Fibroblast of the conjunctiva (primary cell): ENCODE data around the gene OCLN.
"Not testable (repeated sequence)": the region's sequence is repeated elsewhere in the genome, so short reads cannot be mapped to it uniquely, and the experiment has no call there.

Experiments used
- DNase-seq: peaks from one replicate; pipeline ENCODE4 v3.0.0-alpha.2; 2010; ENCODE audit warnings: low read depth

Gene OCLN

GRCh38 chr5:69528609-69529008 is 36.0 kb downstream of the OCLN start:
- DNase-seq, result no peak

GRCh38 chr5:69530561-69531405 is 38.2 kb downstream of the OCLN start:
- DNase-seq, result no peak

- no peak for DNase-seq
Observed at GRCh38 chr5:69531406-69531801, 38.8 kb downstream of the OCLN start.

DNA sequence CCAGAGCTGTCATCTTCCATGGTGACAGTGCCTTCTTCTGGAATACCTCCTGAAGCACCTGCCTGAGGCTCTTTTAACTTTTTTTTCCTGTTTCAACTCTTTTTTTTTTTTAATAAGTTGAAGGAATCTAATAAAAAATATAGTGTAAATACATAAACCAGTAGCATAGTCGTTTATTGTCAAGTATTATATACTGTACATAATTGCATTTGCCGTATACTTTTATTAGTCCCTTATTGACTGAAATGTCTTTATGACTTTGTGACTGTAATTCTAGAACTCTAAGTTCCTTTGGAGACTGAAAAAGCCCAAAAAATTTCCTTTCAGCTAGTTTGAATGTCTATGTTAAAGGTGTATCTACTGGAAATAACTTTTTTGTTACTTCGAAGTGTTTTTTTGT is 45.3 kb downstream of the OCLN start:
- DNase-seq, result not testable (repeated sequence)

GRCh38 chr5:69538735-69539134 is 46.1 kb downstream of the OCLN start:
- not testable (repeated sequence) for DNase-seq

GRCh38 chr5:69541347-69541746 is 48.8 kb downstream of the OCLN start:
- DNase-seq, result not testable (repeated sequence)

GRCh38 chr5:69542838-69543618 is 50.4 kb downstream of the OCLN start:
- DNase-seq, result not testable (repeated sequence)

- DNase-seq, result not testable (repeated sequence)
Observed at GRCh38 chr5:69544602-69545001, 52.0 kb downstream of the OCLN start.

- DNase-seq, result peak; percentile 43
Observed at GRCh38 chr5:69559908-69560330, 67.3 kb downstream of the OCLN start, which contains the start of gene GTF2H2C. Gene GTF2H2C, plus strand, starts transcription at chr5:69560191. Its CDS starts 4,942 bp downstream, at chr5:69565133.

DNA sequence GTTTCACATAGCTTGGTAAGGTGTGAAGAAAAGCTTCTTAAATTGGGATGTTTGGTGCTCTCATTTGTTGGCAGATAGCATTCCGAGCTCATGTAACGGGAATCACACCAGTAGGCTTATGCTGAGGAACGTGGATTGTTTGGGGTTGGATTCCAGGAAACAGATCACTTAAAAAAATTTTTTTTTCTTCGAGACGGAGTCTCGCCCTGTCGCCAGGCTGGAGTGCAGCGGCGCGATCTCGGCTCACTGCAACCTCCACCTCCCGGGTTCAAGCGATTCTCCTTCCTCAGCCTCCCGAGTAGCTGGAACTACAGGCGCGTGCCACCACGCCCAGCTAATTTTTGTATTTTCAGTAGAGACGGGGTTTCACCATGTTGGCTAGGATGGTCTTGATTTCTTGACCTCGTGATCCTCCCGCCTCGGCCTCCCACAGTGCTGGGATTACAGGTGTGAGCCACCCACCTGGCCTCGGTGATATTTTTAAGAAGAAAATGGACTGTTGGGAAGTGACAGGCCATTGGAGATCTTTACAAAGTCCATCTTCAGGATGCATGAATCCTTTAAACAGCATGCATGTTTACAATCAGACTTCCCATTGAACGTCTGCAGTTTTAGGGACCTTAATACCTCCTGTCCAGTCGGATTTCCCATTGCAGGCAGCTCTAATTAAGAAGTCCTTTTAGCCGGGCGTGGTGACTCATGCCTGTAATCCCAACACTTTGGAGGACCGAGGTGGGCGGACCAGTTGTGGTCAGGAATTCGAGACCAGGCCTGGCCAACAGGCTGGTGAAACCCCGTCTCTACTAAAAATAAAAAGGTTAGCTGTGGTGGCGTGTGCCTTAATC is 68.2 kb downstream of the OCLN start:
- not testable (repeated sequence) for DNase-seq

- not testable (repeated sequence) for DNase-seq
Observed at GRCh38 chr5:69566172-69566571, 73.6 kb downstream of the OCLN start.

DNA sequence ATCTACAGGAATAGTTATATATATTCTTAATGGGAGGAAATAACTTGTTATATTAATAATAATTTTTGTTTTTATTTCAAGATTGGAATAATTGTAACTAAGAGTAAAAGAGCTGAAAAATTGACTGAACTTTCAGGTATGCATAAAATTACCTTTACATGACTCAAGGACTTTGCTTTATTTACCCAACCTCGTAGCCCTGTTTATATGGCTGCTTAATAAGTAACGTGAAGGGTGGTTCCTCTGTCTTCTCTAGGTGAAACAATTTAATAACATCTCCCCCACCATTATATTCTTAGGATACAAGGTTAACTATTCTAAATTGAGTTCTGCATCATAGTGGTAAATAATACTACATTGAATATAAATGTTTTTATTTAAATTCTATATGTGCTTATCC is 75.5 kb downstream of the OCLN start:
- not testable (repeated sequence) for DNase-seq

- DNase-seq, result not testable (repeated sequence)
Observed at GRCh38 chr5:69583356-69583755, 90.8 kb downstream of the OCLN start.

GRCh38 chr5:69596114-69596840 is 103.7 kb downstream of the OCLN start:
- not testable (repeated sequence) for DNase-seq

DNA sequence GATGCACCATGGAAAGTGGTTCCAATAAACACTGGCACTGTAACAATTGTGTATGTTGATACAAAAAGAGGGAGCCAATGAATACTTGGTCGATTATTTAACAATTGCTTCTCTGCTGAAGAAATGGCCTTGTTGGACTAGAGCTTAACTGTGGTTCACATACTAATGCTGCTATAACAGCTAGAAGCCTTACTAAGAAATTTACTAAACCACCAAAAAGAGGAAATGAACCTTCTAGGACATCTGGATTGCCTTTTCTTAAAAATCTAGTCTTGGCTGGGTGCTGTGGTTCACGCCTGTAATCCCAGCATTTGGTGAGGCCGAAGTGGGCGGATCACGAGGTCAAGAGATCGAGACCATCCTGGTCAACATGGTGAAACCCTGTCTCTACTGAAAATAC is 109.4 kb downstream of the OCLN start:
- DNase-seq, result not testable (repeated sequence)

- not testable (repeated sequence) for DNase-seq
Observed at GRCh38 chr5:69606839-69607238, 114.2 kb downstream of the OCLN start.
